Lung (tissue), 12 donors: ENCODE results near the gene TTLL10. TPM values are rescaled to one million over a fixed set of nuclear protein-coding genes. Genes with fewer than 3 reads are reported as not detected.

Experiments used
- ATAC-seq: fragments of 200-7000 bp; cut with Tn5 transposase; one replicate; pipeline ENCODE4 v1.9.1; 2020; ENCODE audit warnings: moderate number of reproducible peaks; ENCODE audit not compliant: insufficient read depth, low FRiP score
- DNase-seq, 3 donors: peaks; one replicate each; pipeline ENCODE4 v3.0.0-alpha.2; 2013 to 2017
- H3K27ac ChIP-seq, 2 donors: one replicate each; pipeline ENCODE4 v1.5.1; 2013; ENCODE audit warnings: mild to moderate bottlenecking in 2 of 2, moderate library complexity in 2 of 2, control low read depth in 1 of 2, inconsistent platforms in 1 of 2, low read depth in 1 of 2, low read length in 1 of 2
- H3K27me3 ChIP-seq, 3 donors: one replicate each; pipeline ENCODE4 v1.5.1; 2013; ENCODE audit warnings: low read length in 2 of 3; ENCODE audit not compliant: control insufficient read depth in 3 of 3, insufficient read depth in 3 of 3
- H3K36me3 ChIP-seq, 4 donors: one replicate each; pipeline ENCODE4 v1.5.1; 2013; ENCODE audit warnings: low read length in 4 of 4, mild to moderate bottlenecking in 1 of 4, moderate library complexity in 1 of 4; ENCODE audit not compliant: control insufficient read depth in 4 of 4, insufficient read depth in 4 of 4
- H3K4me1 ChIP-seq, 5 donors: one replicate each; pipeline ENCODE4 v1.5.1; 2013; ENCODE audit warnings: low read length in 5 of 5, mild to moderate bottlenecking in 2 of 5, moderate library complexity in 1 of 5; ENCODE audit not compliant: control insufficient read depth in 5 of 5, insufficient read depth in 5 of 5
- H3K4me3 ChIP-seq: one replicate; pipeline ENCODE4 v1.5.1; 2013; ENCODE audit warnings: mild to moderate bottlenecking, control low read depth, moderate library complexity
- H3K9ac ChIP-seq, 2 donors: one replicate each; pipeline ENCODE4 v1.5.1; 2013; ENCODE audit warnings: low read length in 2 of 2, control low read depth in 1 of 2; ENCODE audit not compliant: insufficient read depth in 1 of 2
- H3K9me3 ChIP-seq, 4 donors: one replicate each; pipeline ENCODE4 v1.5.1; 2013; ENCODE audit warnings: low read length in 3 of 4, mild to moderate bottlenecking in 1 of 4, moderate library complexity in 1 of 4; ENCODE audit not compliant: control insufficient read depth in 4 of 4, insufficient read depth in 3 of 4
- WGBS, 2 donors: extraction: QIAGEN DNeasy Blood & Tissue Kit; methylation state at CpG; one replicate each; pipeline ENCODE4 v1.1.7; 2013; 5-methylcytosine and 5-hydroxymethylcytosine counted together
- polyA plus RNA-seq, 2 donors: library from polyadenylated mRNA; stranded (reverse); fragments of 200-250 nt; gene quantifications; one replicate each; pipeline ENCODE4 v1.2.1, GENCODE V29; 2013
- total RNA-seq, 2 donors: library from RNA; depleted of rRNA in 1 of 2; stranded (reverse); fragments of >200 nt in 1 of 2; gene quantifications; one replicate each; pipeline ENCODE4 v1.2.1, GENCODE V29; 2014 to 2021
- TF ChIP-seq, protein P1 (sequence below): IDR thresholded peaks from 2 replicates; pipeline ENCODE4 v1.5.1; 2012; ENCODE audit warnings: mild to moderate bottlenecking; ENCODE audit errors: control extremely low read depth, extremely low read depth
- donor health status: control.
- donor health status: control.
- donor health status: Bipolar disorder and iron deficiency.
- donor health status: healthy.
- donor health status: DM: yes; HTN: yes; CAD: no.

The TTLL10 gene
- total and polyA plus RNA-seq, 4 donors: 3.7 to 19.7 (median 4.5) TPM

- no peak for ATAC-seq
- Histone ChIP-seq H3K36me3 (no peaks in the 10 kb centered on the region), H3K4me1 (no peaks in the 10 kb centered on the region), H3K4me3 (no peak overlapping the region), H3K27me3 (peaks cover 0 to 6% (median 0%) of the 10 kb centered on the region in 3 donors), H3K9ac (no peak overlapping the region), H3K9me3 (peaks cover 0 to 4% (median 0%) of the 10 kb centered on the region in 4 donors), H3K27ac (no peak overlapping the region)
- WGBS, 2 donors: 93 to 94% methylated on average over 43 to 48 of the region's 48 CpGs
- TF ChIP-seq, protein P1, sequence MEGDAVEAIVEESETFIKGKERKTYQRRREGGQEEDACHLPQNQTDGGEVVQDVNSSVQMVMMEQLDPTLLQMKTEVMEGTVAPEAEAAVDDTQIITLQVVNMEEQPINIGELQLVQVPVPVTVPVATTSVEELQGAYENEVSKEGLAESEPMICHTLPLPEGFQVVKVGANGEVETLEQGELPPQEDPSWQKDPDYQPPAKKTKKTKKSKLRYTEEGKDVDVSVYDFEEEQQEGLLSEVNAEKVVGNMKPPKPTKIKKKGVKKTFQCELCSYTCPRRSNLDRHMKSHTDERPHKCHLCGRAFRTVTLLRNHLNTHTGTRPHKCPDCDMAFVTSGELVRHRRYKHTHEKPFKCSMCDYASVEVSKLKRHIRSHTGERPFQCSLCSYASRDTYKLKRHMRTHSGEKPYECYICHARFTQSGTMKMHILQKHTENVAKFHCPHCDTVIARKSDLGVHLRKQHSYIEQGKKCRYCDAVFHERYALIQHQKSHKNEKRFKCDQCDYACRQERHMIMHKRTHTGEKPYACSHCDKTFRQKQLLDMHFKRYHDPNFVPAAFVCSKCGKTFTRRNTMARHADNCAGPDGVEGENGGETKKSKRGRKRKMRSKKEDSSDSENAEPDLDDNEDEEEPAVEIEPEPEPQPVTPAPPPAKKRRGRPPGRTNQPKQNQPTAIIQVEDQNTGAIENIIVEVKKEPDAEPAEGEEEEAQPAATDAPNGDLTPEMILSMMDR: no peak
- no peak for DNase-seq
These were observed 24.1 kb downstream of the TTLL10 start for GRCh38 chr1:1197551-1198422.

- no peak overlapping the region for H3K27ac ChIP-seq
- peak in 1 of 3 donors; percentile 10 for DNase-seq
- TF ChIP-seq, protein P1: no peak
- peaks cover 0 to 7% (median 1%) of the 10 kb centered on the region in 3 donors for H3K27me3 ChIP-seq
- H3K9ac ChIP-seq: no peak overlapping the region
- H3K4me3 ChIP-seq: no peak overlapping the region
- no peaks in the 10 kb centered on the region for H3K36me3 ChIP-seq
- peaks cover 0 to 4% (median 0%) of the 10 kb centered on the region in 4 donors for H3K9me3 ChIP-seq
- no peak for ATAC-seq
- WGBS, 2 donors: 80 to 89% methylated on average over 22 to 23 of the region's 23 CpGs
- no peaks in the 10 kb centered on the region for H3K4me1 ChIP-seq
These were observed 24.9 kb downstream of the TTLL10 start for GRCh38 chr1:1198423-1199140.

- 84 to 90% methylated on average over 22 of the region's 22 CpGs for WGBS, 2 donors
- Histone ChIP-seq H3K9ac (no peak overlapping the region), H3K27ac (no peak overlapping the region), H3K27me3 (peaks cover 0 to 12% (median 3%) of the 10 kb centered on the region in 3 donors), H3K4me1 (no peaks in the 10 kb centered on the region), H3K36me3 (no peaks in the 10 kb centered on the region), H3K9me3 (peaks cover 0 to 4% (median 0%) of the 10 kb centered on the region in 4 donors), H3K4me3 (no peak overlapping the region)
- TF ChIP-seq, protein P1: no peak
- ATAC-seq (no peak), DNase-seq (peak in 1 of 3 donors; percentile 9)
These were observed 25.7 kb downstream of the TTLL10 start for GRCh38 chr1:1199141-1199960.
